Hindlimb muscle (tissue), 1 donor: Measurements from ENCODE around the gene EEF1G. TPM values are rescaled to one million over a fixed set of nuclear protein-coding genes. Genes with fewer than 3 reads are reported as not detected.
"Not testable (repeated sequence)": the region's sequence is repeated elsewhere in the genome, so short reads cannot be mapped to it uniquely, and the experiment has no call there.

Experiments
- DNase-seq: peaks from one replicate; pipeline ENCODE4 v3.0.0-alpha.2; 2013
- polyA plus RNA-seq: library from polyadenylated mRNA; unstranded; fragments of 120-200 nt; gene quantifications from one replicate; pipeline ENCODE4 v1.2.1, GENCODE V29; 2013; ENCODE audit not compliant: insufficient read length

The EEF1G gene
- polyA plus RNA-seq, 1 donor: 3,451 TPM

DNA sequence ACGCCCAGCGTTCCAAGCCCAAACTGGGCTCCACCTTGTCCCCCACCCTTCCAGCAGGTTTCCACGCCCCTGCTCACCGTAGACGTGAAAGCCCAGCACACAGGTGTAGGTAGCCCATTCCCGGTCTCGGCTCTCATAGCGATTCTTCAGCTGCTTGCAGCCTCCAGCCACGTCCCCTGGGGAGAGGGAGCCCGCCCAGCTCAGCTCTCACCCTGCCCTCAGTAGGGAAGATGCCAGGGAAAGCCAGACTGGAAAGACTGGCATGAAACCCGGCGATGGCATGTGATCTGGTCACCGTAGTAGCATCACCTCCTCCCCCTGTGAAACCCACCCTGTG is 29.3 kb upstream of the EEF1G start:
- DNase-seq: no peak

DNA sequence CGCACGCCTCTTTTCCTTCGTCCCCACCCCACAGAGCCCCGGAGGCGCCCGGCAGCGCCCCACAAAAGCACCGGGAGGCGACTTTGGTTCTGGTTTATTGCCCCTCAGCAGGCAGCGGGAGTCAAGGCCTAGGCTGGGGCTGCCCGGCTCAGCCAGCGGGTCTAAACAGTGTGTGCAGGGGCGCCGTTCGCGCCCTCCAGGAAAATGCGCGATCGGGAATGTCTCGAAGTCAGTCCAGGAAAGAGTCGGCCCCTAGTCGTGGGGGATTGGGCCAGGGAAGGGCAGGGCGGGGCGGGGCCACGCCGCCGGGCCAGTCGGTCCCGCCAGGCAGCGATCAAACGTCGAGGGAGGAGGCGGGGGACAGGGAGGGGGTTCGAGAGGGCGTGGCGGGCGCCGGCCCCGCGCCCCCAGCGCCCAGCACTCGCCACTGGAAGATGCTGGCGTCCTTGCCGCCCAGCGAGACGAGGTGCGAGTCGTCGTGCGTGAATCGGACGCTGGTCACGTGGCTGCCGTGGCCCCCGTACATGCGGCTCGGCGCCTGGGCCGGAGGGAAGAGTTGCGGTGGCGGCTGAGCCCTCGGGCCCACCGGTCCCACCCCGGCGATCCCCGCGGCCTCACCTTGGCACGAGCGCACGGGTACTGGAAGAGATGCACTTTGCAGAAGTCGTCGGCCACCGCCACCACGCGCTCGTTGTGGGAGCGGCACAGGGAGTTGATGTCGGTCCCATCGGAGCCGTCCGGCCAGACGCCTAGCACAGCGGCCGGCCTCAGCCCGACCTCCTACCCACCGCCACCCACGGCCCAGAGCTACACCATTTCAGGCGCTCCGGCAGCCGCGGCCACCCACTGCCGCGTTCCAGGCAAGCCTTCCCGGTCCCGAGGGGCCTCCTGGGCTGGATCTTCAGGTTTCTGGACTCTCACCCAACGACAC is 28.7 kb upstream of the EEF1G start:
- peak; percentile 64 for DNase-seq

DNA sequence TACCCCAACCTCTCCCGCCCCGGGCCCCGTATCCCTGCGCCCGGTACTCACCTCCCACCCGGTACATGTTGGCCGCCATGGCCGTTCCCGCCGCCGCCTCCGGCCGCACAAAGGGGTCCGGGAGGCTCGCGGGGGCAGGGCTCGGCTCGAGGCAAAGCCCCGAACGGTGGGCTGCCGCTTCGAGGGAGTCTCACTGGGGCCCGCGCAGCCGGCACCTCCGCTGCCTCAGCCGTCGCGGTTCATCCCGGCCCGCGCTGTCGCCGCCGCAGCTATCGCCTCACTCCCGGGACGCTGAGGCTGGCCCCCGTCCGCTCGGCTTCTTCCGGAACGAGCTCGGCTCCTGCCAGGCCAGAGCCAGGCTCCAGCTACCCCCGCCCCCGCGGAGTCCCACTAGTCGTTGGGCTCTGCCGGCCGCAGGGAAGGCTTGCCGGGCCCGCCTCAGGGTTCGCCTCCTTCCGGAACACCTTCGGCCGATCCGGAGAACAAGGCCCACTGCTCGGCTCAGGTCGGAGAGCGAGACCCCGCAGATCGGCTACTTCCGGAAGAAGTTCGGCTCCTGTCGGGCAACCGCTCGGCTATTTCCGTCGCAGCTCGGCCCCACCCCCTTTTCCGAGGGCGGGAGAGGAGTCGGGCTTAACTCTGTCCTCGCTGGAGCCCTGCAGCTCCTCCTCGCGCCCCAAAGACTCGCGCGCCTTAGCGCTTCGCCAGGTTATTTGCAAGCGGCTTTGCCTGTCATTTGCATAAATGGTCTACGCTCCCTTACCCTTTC is 27.9 kb upstream of the EEF1G start, which contains the start of gene MTA2:
MTA2 (minus strand) TSS at position 494 of the 769 bp plus-strand sequence; CDS start at position 79, 415 bp downstream.
- peak; percentile 98 for DNase-seq

DNA sequence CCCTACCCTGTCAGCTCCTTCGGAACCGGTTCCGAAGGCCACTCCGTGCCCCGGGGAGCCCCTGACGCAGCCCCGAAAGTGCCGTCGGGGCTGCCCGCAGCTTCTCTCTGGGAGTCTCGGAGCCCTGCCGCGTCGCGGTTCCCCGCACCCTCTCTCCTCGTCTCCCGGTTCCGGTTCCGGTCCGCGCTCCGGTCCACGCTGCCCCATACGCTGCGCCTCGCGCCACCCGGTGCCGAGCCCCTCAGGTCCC is 27.4 kb upstream of the EEF1G start:
- DNase-seq: no peak

DNA sequence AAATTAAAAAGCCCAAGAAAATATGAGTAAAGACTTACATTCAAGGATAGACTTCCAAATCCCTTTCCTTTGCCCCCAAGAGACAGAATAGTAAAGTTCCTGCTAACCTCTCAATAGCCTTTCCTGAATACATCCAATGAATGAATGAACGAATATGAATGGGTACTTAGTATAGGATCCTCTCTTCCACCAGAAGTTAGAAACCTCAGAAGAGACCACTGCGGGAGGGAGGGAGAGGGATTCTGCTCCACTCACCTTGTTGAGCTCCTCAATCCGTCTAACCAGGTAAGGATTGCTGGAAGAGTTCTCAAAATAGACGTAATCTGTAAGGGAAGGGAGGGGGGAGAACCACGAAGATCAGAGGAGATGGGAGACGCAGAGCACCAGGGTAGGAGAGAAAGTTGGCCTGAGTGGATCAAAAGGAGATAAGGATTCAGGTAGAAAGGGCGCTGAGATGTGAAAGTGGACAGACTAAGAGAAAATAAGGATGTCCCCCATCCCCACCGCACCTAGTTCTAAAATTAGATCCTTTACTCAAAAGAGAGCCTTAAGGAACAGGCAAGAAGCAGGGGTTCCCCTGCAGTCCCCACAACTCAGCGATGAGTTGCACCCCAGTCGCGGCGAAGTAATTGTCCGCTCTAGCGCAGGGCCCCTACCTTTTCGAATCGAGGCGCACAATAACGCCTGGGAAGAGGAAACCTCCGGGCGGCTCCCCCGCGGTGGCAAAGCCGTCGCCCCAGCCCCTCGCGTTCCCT is 26.9 kb upstream of the EEF1G start:
- DNase-seq: no peak

DNA sequence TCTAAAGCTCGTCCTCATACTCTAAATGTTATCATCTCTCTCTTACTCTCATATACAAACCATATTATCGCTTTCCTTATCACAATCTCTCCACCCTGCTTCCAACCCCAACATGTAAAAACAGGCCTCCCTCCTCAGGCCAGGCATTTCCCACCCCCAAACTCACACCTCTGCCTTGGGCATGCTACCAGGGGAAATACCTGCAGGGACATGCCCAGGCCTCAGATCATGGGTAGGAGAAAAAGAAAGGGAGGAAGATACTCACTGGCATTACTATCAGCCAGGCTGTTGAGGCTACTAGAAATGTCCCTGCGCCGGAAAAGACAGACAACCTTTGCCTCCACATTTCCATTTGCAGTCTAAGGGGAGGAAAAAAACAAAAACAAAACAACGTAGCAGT is 26.2 kb upstream of the EEF1G start:
- no peak for DNase-seq

DNA sequence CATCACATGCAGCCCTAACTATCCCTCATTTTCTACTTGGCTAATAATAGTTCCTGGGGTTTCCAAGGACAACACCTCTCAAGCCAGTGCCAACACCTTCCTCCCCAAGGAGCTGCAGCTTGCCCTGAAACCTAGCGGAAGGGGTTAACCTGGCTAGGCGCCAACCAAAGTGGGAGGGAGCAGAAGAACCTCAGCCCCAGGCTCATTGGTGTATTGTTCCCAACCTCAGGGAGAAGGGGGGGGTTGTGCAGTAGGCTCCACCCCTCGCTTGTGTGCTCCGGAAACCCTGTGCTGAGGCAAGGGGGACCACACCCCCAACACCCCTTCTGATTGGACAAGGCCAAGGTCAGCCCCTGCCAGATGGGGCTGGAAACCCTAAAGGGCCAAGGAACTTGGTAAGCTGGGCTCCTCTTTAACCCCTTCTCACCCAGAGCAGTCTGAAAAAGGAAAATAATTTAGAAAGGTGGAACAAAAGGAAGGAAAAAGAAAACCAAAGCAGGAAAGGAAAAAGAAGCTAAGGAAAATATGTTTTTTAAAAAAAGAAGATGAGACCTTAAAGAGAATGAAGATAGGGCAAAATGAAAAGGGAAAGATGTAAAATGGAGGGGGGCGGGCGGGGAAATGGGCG is 25.5 kb upstream of the EEF1G start:
- DNase-seq: peak; percentile 96

DNA sequence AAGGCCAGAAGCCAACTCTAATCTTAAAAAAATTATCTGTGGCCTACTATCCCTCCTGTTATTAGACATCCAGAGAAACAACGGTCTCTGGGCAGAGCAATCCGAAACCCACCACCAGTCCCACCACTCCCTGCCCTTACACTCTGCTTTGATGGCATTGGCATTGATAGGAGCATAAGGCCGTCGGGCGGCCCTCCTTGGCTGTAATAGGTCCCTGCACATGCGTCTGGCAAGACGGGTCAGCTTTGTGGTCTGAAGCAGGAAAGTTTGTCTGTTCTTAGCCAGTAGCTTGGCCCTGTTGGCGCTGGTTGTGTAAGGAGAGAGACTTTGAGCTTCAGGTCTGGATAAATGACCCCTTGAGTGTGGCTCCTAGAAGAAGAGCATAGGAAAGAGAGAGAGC is 21.4 kb upstream of the EEF1G start:
- DNase-seq: no peak

DNA sequence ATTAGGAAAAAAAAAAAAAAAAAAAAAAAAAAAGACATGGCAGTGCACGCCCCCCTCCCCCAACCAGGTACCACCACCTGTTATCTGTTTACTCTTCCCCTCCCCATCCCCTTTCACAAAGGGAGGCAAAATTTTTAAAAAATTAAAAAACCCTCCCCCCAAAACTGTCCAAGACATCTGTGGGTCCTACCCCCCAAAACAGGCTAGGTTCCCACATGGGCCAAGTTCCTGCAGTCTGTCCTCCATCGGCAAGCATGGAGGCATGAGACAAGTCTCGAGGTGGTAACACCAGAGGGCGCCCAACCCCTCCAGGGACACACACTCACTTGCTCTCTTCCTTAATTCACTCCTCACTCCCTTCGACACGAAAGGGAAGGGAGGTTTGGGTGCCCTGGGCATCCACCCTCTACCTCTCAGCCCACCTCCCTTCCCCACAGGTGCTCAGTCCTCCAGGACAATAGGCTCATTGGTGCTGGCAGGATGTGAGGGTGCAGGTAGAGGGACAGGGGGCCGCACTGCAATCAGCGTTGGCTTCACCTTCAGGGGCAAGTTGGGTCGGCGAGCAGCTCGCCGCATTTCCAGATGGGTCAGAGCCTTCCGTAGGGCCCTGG is 19.8 kb upstream of the EEF1G start:
- DNase-seq: no peak

DNA sequence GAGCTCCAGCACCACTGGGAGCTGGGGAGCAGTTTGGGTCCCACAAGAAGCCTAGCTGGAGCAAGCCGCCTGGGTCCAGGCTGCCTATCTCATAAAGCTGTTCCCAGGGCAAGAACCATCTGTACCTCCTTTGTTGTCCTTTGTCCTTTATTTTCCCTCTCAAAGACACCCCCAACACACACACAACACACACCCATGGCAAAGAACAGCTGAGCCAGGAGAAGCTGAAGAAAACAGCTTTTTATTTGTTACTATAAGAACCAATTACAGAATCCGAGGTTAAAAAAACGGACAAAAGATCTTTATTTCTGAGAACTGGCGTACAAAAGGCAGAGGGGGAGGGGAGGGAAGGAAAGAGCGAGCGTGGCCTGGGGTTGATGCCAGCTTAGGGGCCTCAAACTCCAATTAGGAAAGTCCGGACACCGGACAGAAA is 19.3 kb upstream of the EEF1G start:
- DNase-seq: no peak

DNA sequence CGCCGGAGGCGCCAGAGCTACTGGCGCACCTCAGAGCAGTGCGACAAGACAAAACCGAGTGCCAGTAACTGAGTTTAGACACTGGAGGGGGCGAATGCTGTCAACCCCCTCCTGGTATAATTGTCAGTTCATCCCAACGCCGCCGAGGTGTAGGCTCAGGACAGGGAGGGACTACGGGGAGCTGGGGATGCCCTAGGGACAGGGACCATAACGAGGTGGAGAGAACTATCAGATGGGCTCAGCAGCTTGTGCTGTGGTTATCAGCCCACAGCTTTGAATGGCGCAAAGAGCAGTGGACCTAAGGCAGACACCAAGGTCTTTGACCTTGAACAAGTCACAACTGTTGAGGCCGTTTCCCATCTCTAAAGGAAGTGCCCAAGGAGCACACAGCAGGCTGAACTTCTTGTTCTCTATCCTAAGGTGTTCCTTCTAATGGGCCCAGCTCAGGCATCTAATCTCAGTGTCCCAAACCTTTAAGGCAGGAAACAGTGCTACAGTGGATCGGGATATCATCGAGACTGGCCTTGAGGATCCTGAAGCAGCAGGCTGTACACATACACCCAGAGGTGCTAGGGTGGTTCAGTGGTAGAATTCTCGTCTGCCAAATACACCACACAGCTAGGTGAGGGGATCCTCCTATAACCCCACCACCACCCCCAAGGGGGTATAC is 18.6 kb upstream of the EEF1G start:
- DNase-seq: no peak

DNA sequence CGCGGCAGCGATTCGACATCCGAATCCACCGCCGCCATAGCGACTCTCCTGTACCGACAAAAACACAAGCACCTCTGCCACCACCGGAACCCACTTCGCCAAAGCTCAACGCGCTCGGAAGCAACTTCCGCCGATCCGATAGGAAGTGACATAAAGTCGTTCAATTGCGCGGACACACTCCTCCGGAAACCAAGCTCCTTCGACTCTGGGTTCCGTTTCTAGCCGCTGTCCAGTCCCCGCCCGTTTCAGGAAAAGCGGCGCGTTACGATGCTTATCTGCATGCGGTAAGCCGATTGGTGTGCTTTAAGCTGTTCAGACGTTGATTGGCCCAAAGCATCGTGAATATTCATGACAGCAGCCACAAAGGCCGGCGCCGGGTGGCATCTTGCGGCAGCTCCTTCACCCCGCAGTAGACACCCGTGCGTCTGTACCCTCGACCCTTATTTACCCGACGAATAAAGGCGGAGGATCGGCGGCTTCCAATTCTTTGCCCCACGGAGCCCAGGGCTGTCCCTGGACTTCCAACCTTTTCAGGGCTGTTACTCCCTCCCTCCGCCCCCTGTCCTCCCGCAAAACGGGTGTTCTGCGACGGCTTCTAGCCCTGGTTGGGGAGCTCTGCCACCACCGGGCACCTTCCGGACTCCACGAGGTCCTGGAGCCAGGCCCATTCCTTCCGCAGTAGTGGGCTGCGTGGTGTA is 17.9 kb upstream of the EEF1G start, which contains the start of gene TUT1:
TUT1 (minus strand) TSS at position 76 of the 698 bp plus-strand sequence; CDS start at position 38, 38 bp downstream.
- DNase-seq: peak; percentile 96

DNA sequence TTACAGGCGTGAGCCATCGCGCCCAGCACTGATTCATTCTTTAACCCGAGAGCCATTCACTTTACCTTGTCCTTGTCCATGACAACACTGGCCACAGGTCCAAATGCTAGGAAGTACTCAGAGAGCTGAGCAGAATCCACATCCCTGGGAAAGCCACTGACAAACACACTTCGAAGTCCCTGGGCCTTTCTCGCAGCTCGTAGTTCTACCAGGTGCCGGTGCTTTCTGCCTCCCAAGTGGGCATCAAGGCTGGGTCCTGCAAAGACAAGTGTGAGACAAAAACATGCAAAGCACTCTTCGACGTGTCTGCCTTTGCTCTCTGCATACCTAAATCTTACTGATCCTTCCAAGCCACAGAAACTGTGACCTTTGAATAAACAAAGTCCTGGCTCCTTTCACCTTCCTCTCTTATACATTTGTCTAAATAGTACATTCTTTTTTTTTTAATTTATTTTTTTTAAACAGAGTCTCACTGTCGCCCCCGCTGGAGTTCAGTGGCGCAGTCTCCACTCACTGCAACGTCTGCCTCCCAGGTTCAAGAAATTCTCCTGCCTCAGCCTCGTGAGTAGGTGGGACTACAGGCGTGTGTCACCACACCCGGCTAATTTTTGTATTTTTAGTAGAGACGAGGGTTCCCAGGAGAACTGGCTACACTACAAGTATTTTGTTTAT is 15.4 kb upstream of the EEF1G start:
- DNase-seq: no peak

DNA sequence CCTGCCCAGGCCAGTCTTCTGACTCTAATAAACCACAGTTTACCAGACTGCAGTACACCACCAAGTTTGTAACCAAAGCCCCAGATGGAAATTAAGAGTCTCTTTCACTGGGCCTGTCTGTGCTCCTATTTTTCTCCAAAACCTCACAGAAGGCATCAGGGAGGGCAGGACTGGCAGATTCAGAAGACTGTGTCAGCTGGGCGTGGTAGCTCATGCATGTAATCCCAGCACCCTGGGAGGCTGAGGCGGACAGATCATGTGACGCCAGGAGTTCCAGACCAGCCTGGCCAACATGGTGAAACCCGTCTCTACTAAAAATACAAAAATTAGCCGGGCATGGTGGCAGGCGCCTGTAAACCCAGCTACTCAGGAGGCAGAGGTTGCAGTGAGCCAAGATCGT is 11.7 kb upstream of the EEF1G start:
- not testable (repeated sequence) for DNase-seq

DNA sequence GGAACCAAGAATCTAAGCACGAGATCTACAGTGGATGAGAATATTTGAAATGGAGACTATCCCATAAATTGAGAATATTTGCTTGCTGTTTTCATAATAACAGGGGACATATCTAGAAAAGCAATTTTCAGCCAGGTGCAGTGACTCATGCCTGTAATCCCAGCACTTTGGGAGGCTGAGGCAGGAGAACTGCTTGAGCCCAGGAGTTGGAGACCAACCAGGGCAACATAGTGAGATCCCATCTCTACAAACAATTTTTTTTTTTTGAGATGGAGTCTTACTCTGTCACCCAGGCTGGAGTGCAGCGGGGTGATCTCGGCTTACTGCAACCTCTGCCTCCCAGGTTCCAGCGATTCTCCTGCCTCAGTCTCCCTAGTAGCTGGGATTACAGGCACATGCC is 8.0 kb upstream of the EEF1G start:
- not testable (repeated sequence) for DNase-seq

DNA sequence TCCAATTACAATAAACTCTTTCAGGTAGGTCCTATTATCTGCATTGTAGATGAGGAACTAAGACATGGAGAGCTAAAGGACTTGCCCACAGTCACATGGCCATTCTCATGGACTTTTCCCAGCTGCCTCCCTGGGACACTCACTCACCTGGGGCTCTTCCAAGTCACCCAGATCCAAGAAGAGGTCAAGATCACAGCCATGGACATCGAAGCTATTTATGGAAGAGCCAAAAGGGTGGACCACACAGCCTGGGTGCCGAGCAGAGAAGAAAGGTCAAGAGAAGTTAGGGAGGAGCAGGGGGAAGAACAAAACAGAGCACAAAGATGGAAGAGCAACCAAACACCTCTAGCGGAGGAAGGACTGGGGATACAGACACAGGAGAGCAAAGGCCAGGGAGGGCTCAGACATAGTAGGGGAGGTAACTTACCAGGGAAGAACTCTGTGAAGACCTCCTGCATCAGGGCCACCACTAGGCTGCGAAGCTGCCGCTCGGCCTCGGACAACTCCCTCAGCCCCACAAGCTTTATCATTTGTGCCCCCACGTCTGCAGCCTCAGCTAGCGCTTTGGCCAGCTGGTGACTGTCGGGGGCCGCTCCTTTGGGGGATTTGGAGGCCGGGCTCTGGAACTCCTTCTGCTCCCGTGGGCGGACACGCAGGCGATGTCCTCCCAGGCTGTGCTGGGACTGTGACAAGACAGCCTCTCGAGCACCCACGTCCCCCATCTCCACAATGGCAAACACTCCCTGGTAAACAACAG is 7.4 kb upstream of the EEF1G start:
- no peak for DNase-seq

DNA sequence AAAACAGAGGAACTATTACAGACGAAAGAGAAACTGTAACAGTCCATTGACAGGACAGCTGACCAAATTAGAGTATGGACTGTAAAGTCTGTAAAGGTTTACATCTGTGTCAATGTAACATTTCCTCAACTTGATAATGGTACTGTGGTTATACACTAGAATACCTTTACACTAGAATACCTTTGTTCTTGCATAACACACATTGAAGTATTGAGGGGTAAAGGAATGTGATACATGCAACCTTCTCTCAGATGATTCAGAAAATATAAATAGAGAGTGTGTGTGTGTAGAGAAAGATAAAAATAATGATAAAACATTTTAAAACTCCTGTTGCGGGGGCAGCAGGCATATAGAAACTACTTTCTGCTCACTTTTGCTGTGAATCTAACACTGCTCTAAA is 5.6 kb upstream of the EEF1G start:
- no peak for DNase-seq

DNA sequence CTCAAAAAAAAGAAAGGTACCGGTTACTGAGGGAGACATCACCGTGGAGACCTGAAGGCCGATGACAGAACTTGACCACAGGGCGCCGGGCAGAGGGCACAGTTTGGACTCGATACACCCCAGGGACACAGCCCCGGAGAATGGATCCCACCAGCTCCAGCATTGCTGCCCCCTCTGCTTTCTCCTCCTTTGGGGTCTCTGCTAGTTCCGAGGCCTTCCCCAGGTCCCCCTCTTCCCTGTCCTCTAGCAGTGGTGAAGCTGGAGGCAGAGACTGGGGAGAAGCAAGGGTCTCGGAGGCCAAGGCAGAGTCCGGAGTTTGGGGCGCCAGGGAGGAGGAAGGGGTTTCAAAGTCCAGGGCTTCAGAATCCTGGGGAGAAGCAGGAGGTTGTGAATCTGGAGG is 4.8 kb upstream of the EEF1G start:
- no peak for DNase-seq

DNA sequence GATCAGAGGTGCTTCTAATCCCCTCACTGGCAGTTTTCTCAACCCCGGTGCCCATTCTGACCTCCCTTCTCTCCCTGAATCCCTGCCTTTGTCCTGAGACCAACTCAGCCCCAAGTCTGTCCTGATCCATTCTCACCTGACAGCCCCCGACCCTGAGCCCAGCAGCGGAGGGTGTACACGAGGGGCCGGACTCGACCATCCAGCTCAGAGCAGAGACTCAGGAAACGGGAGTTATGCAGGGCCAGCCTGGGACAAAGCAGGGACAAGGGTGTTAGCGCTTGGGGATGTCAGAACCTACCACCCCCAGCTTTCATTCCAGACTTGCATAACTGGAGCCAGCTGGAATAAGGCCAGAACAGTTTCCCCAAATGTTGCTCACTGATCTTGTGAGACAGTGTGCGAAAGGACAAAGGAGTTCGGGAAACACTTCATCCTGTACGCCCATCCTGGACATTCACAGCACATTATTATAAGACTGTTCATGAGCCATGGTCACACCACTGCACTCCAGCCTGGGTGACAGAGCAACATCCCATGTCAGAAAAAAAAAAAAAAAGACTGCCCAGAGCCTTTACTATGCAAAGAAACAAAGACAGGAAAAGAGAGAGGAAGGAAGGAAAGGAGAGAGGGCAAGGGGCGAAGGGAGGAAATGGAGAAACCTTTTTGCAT is 3.5 kb upstream of the EEF1G start:
- no peak for DNase-seq
